ENCODE results near the gene KLF3.
A peak's percentile ranks its signal among the peaks of the same experiment; 100 is the strongest.
"Not testable (repeated sequence)": the region's sequence is repeated elsewhere in the genome, so short reads cannot be mapped to it uniquely, and the experiment has no call there.

KLF3 gene

DNA sequence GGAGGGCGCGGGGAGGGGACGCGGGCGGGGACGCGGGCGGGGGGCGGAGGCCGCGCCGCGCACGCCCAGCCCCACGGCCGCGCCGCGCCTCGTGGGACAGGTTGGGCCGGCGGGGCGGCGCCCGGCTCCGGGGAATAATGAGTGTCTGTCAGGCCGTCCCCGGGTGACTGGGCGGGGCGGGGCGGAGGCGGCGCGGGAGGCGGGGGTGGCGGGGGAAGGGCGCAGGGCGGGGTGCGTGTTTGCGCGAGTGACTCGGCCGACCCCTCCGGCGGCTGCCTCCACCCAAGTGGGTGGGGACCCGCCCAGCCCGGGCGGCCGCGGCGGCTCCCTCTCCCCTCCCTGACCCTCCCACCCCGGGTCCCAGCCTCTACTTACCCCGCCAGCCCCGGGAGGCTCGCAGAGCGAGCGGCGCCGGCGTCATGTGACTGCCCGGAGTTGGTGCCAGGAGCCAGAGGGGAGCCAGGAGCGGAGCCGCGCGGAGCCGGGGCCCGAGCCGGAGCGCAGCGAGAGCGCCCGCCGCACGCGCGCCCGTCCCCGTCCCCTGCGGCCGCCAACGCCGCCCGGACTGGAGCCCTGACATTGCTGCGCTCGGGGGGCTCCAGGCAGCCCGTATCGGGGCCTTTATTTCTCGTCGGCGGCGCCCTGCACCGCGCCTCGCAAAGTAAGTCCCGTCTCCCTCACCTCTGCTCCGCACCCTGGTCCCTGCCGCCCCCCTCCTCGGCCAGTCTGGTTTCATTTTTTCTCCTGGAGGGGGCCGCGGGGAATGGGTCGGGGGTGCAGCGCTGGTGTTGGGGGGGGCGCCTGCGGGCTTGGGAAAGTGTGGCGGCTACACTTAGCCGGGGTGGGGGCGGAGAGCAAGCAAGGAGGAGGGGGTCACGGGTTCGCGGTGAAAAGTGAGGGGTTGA, at the start of gene KLF3:
TSS of gene KLF3 (plus strand) at position 399 of the 905 bp plus-strand sequence. CDS start 16,427 bp downstream, outside the sequence.
- peak; percentile 94 for DNase-seq (ENCODE audit: low spot score)

GRCh38 chr4:38614231-38614630, 49.8 kb upstream of the KLF3 start:
- no peak for FAIRE-seq
- no peak for DNase-seq (ENCODE audit: low spot score)

More for the DNA sequence above, at the start of gene KLF3:
- no peak for FAIRE-seq

DNA sequence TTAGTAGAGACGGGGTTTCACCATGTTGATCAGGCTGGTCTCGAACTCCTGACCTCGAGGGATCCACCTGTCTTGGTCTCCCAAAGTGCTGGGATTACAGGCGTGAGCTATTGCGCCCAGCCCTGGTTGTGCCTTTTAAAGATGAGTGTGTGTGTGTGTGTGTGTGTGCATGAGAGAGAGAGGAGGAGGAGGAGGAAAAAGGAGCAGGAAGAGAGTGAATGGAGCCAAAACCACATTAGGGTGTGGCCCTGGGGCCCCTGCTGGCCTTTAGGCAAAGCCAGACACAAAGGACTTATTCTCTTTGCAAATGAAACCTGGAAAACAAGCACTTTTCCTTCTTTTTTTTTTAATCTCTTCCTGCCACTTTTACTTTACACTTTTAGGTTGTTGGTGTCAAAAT, 48.2 kb upstream of the KLF3 start:
- FAIRE-seq (no peak), DNase-seq (ENCODE audit: low spot score) (peak; percentile 31)

DNA sequence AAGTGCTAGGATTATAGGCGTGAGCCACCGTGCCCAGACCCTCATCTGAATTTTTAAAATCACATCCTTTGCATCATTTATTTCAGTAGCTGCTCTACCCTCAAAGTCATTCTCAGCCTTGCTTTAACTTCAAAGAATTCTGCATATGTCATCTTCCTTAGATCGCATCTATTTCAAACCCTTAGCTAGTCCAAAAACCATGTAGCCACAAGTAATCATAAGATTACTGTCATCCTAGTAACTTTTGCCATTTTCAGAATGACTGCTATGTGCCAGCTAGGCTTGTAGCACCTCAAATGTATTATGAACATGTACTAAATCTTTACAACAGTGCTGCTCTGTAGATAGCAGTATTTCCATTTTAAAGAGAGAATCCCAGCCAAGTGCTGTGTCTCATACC, 45.5 kb upstream of the KLF3 start:
- FAIRE-seq = no peak

GRCh38 chr4:38619316-38619715, 44.7 kb upstream of the KLF3 start:
- no peak for FAIRE-seq
- no peak for DNase-seq (ENCODE audit: low spot score)

More for the DNA sequence above, 45.5 kb upstream of the KLF3 start:
- no peak for DNase-seq (ENCODE audit: low spot score)

DNA sequence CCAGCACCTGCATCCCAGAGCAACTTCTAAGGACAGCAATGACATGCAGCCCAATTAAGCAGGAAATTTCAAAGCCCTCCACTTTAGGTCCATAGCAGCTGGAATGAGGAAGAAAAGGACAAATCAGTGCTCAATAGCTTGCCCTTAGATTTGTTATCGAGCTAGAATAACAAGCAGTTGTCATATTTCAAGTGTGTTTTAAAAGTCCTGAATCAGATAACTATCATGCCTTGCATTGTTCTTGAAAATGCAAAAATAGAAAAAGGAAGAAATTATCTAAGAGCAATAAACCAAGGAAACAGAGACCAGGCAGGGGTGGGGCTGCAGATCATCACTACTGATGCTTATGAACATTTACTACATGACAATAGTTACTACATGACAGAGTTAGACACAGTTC, 43.9 kb upstream of the KLF3 start:
- DNase-seq (ENCODE audit: low spot score) (no peak), FAIRE-seq (no peak)

DNA sequence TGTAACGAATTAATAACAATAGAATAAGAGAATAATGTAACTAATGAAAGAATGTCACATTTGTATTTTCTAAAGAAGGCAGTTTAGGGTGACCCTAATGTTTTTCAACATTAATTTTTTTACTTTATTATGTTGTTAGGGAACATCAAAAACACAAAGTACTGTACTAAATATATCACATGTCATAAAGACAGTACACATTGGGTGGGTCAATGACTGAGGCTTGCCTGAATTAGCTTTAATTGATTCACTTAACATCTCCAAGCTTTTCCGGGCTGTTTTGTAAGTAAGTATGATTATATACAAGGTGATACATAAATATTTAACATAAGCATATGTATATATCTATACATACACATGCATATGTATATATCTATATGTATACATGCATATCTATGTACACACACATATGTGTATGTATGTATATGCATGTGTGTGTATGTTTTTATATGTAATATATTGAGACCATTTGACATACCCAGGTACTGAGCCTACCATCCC, 43.4 kb upstream of the KLF3 start:
- DNase-seq (ENCODE audit: low spot score) (no peak), FAIRE-seq (no peak)

DNA sequence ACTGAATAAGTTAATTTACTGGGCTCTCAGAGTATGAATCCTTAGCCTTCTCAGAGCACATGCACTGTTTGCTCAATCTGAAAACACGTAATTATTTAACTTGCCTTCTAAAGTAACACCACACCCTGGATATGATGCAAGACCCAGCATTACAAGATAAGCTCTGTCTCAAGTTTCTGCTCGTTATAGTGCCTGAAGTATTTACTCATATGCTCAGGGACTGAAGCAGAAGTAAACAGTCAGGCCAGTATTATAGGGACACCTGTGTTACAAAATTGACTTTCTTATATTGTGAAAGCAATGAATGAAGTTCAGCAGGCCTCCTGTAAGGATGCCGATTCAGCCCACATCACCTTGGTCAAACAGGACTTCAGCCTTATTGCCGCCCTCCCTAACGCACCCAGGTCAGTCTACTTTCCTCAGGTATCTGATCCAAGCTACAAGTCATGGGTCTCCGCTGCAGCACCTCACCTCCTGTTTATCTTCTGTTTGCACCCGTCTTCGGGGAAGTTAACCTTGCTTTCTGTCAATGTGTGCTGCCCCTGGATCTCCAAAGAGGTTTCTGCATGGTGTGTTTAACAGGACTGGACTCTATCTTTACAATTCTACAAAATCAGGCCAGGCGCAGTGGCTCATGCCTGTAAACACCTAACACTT, 42.8 kb upstream of the KLF3 start:
- FAIRE-seq (no peak), DNase-seq (ENCODE audit: low spot score) (no peak)

- DNase-seq (ENCODE audit: low spot score) (no peak), FAIRE-seq (no peak)
Measured at GRCh38 chr4:38621831-38622230, 42.2 kb upstream of the KLF3 start.

GRCh38 chr4:38622340-38622739, 41.7 kb upstream of the KLF3 start:
- FAIRE-seq; DNase-seq (ENCODE audit: low spot score): not testable (repeated sequence)

- DNase-seq (ENCODE audit: low spot score) = no peak
- FAIRE-seq = no peak
Measured at GRCh38 chr4:38623260-38623659, 40.7 kb upstream of the KLF3 start.

- FAIRE-seq = no peak
Measured at GRCh38 chr4:38624311-38624710, 39.7 kb upstream of the KLF3 start.

GRCh38 chr4:38625508-38625907, 38.5 kb upstream of the KLF3 start:
- DNase-seq (ENCODE audit: low spot score) = no peak
- FAIRE-seq = no peak

More at GRCh38 chr4:38624311-38624710, 39.7 kb upstream of the KLF3 start:
- no peak for DNase-seq (ENCODE audit: low spot score)

GRCh38 chr4:38626901-38627444, 37.0 kb upstream of the KLF3 start:
- FAIRE-seq; DNase-seq (ENCODE audit: low spot score): not testable (repeated sequence)

DNA sequence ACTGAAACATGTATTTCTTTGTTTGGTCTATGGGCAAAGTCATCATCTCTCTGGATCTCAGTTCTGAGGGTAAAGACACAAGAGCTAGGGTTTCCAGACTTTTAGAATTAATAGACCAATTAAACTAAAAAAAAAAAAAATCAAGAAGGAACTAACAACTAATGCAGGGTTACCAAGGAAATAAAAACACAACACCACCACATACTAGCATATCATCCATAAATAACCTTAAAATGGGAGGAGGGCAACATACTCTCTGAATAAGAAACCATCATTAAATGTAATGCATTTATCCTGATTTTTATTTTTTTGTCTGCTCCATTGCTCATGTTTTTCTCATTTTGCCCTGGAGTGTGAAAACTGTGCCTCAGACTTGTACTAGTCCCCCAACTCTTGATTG, 33.5 kb upstream of the KLF3 start:
- DNase-seq (ENCODE audit: low spot score) (no peak), FAIRE-seq (no peak)

- DNase-seq (ENCODE audit: low spot score) (no peak), FAIRE-seq (no peak)
Measured at GRCh38 chr4:38634047-38634759, 29.8 kb upstream of the KLF3 start.

DNA sequence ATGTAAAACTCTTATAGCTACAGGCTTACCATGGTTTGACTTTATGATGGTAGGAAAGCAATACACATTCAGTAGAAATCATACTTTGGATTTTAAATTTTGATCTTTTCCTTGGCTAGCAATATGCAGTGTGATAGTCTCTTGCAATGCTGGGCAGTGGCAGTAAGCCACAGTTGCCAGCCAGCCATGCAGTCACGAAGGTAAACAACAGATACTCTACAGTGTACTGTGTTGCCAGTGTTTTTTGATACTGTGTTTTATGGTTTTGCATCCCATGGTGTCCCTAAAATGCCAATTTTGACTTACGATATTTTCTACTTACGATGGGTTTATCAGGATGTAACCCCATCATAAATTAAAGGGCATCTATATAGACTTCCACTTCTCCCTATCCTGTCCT, 24.8 kb upstream of the KLF3 start:
- DNase-seq (ENCODE audit: low spot score) (no peak), FAIRE-seq (no peak)

GRCh38 chr4:38641811-38642210, 22.2 kb upstream of the KLF3 start:
- FAIRE-seq (no peak), DNase-seq (ENCODE audit: low spot score) (no peak)

- DNase-seq (ENCODE audit: low spot score) (no peak), FAIRE-seq (no peak)
Measured at GRCh38 chr4:38644201-38644600, 19.8 kb upstream of the KLF3 start.

DNA sequence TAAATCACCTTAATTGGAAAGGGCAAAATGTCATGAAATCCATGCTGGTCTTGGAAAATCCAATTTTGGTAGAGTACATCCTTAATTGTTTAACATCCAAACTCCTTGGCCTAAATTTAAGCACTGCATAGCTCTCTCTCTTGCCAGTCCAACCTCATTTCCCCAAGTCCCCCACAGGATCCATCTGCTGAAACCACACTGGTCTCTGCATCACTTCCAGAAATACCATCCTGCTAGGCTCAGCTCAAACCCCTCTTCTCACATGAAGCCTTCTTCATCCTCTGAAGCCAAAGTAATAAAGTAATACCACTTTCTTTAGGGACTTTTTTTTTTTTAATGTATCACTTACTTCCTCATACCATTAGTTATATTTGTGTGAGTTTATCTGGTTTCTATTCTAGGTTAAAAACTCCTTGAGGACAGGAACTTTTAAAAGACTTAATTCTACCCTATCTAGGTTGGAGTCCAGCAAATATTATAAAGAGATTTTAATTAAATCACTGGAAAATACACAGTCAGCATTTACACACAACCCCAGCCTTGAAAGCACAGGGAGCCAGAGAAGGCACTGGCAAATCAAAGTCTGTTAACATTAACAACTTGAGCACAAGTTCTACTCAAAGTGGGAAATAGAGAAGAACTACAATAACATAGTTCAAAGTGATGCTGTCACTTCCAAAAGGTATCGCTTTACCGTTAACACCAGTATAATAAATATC, 16.7 kb upstream of the KLF3 start:
- no peak for DNase-seq (ENCODE audit: low spot score)
- FAIRE-seq = no peak

- DNase-seq (ENCODE audit: low spot score) (no peak), FAIRE-seq (no peak)
Measured at GRCh38 chr4:38650133-38650532, 13.9 kb upstream of the KLF3 start.
